Calu3 (cell line): Measurements from ENCODE around the gene TNFSF10. TPM values are rescaled to one million over a fixed set of nuclear protein-coding genes. Genes with fewer than 3 reads are reported as not detected.
"Not testable (repeated sequence)": the region's sequence is repeated elsewhere in the genome, so short reads cannot be mapped to it uniquely, and the experiment has no call there.

ENCODE experiments used
- Bru-seq: library from RNA; stranded (reverse); fragments of 400-500 nt; gene quantifications from one replicate; lab custom pipeline; 2021; lab: Mats Ljungman, UMichigan
- BruChase-seq, 2 experiments: library from RNA; stranded (reverse); fragments of 400-500 nt; gene quantifications; one replicate each; lab custom pipeline; 2021; lab: Mats Ljungman, UMichigan
- BruUV-seq: library from RNA; stranded (reverse); fragments of 400-500 nt; replicated peaks from 2 replicates; lab custom pipeline; 2021; lab: Mats Ljungman, UMichigan
- CTCF ChIA-PET: fragments of 300-600 bp; sonication (Branson Sonifier 250); formaldehyde crosslinking; loops from one replicate; lab custom pipeline; 2022; ENCODE audit warnings: antibody characterized with exemption; lab: Charles Lee
- DNase-seq: peaks from one replicate; pipeline ENCODE4 v3.0.0; 2022
- H3K27ac Mint-ChIP-seq: one replicate; pipeline ENCODE4 v1.8.0; 2022; ENCODE audit warnings: mixed read lengths; ENCODE audit not compliant: unreplicated experiment
- H3K27me3 Mint-ChIP-seq: one replicate; pipeline ENCODE4 v1.8.0; 2022; ENCODE audit warnings: mixed read lengths; ENCODE audit not compliant: unreplicated experiment
- H3K36me3 Mint-ChIP-seq: one replicate; pipeline ENCODE4 v1.8.0; 2022; ENCODE audit warnings: mild to moderate bottlenecking, moderate library complexity, mixed read lengths; ENCODE audit not compliant: insufficient read depth, unreplicated experiment
- H3K4me1 Mint-ChIP-seq: one replicate; pipeline ENCODE4 v1.8.0; 2022; ENCODE audit warnings: mild to moderate bottlenecking, low read depth, mixed read lengths; ENCODE audit not compliant: unreplicated experiment
- H3K4me3 Mint-ChIP-seq: one replicate; pipeline ENCODE4 v1.8.0; 2022; ENCODE audit warnings: mild to moderate bottlenecking, low read depth, moderate library complexity, mixed read lengths; ENCODE audit not compliant: unreplicated experiment
- H3K9me3 Mint-ChIP-seq: one replicate; pipeline ENCODE4 v1.8.0; 2022; ENCODE audit warnings: low read depth, mixed read lengths; ENCODE audit not compliant: unreplicated experiment
- intact Hi-C: fragments of 100-400 bp; cut with micrococcal nuclease; formaldehyde crosslinking; loops from one replicate; pipeline ENCODE4 v1.10.0; 2022; ENCODE audit not compliant: unreplicated experiment
- long read RNA-seq: library from polyadenylated mRNA; stranded (forward); transcript quantifications from one replicate; pipeline ENCODE4 v2.0.0, GENCODE V29; 2022
- total RNA-seq: library from RNA; stranded (reverse); gene quantifications from 2 replicates; pipeline ENCODE4 v1.2.3, GENCODE V29; 2022
- TF ChIP-seq, protein P1 (sequence below): fragments of 200-600 bp; IDR thresholded peaks from one replicate; pipeline ENCODE4 v1.8.0; 2022; ENCODE audit warnings: antibody characterized with exemption; ENCODE audit not compliant: unreplicated experiment

The TNFSF10 gene
- total RNA-seq (41.4 and 58.7 TPM in 2 replicates), Bru-seq, nascent RNA (percentile 93 among the genes with signal in this experiment), BruChase-seq, experiment 1, labeled RNA remaining after a 6-hour chase (percentile 78 among the genes with signal in this experiment), BruChase-seq, experiment 2, labeled RNA remaining after a 2-hour chase (percentile 83 among the genes with signal in this experiment)
- long read RNA-seq, transcript TNFSF10-201 (5 exons, 1,953 nt) = major isoform, 64 of 82 reads
- long read RNA-seq, partial matches to known transcripts = 1 of 82 reads
- long read RNA-seq, other reads (novel, unspliced or antisense) = 14 of 82 reads

DNA sequence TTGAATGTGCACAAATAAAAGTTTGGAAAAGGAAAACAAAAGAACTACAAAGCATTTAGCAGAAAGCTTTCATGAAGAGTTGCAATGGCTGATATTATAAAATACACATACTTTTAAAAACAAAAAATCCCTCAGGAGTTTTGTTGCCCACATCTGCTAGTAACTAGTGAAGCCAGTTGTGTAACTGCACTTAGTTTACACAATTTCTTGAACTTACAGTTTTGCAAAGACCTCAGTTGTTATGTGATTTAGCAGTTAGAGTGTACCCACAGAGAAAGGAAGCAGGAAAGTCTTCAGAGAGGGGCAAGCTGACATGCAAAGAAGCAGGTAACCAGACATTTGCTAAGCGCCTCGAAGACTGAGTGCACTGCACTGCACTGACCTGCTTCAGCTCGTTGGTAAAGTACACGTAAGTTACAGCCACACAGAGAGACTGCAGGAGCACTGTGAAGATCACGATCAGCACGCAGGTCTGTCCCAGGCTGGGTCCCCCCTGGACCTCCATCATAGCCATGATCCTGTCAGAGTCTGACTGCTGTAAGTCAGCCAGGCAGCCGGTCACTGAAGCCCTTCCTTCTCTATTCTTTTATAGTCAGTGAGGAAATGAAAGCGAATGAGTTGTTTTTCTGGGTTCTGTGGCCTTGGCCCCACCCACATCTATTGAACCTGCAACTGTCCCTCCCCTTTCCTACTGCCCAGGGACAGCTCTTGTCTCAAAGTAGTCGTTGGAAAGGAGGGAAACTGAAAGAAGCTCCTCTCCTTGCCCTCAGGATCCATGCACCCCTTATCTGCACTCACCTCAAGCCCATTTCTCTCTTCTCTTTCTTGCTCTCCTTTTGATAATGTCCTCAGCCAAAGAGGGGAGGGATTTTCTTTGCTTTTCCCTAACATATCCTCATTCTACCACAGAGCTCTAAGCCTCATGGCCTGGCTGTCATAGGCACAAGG, at the start of gene TNFSF10:
TSS of gene TNFSF10 (minus strand) at position 560 of the 948 bp plus-strand sequence. CDS start at position 514, 46 bp downstream.
- TSS peak; percentile 65 for BruUV-seq
- intact Hi-C loops = loop anchor here (1.0 to 2.0 kb wide), 2 partner anchors 37 to 72 kb away; no protein-coding TSS in a partner anchor
- Mint-ChIP-seq H3K4me1 (peaks cover 37% of the 10 kb centered on the region), H3K4me3 (peak within 1 kb of the TSS; percentile 76), H3K27ac (peak within 1 kb of the TSS; percentile 73), H3K9me3 (no peaks in the 10 kb centered on the region), H3K27me3 (no peaks in the 10 kb centered on the region), H3K36me3 (peaks cover 12% of the 10 kb centered on the region)
- DNase-seq = peak; percentile 82
- TF ChIP-seq, protein P1, sequence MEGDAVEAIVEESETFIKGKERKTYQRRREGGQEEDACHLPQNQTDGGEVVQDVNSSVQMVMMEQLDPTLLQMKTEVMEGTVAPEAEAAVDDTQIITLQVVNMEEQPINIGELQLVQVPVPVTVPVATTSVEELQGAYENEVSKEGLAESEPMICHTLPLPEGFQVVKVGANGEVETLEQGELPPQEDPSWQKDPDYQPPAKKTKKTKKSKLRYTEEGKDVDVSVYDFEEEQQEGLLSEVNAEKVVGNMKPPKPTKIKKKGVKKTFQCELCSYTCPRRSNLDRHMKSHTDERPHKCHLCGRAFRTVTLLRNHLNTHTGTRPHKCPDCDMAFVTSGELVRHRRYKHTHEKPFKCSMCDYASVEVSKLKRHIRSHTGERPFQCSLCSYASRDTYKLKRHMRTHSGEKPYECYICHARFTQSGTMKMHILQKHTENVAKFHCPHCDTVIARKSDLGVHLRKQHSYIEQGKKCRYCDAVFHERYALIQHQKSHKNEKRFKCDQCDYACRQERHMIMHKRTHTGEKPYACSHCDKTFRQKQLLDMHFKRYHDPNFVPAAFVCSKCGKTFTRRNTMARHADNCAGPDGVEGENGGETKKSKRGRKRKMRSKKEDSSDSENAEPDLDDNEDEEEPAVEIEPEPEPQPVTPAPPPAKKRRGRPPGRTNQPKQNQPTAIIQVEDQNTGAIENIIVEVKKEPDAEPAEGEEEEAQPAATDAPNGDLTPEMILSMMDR = no peak
- CTCF ChIA-PET = interaction anchor here (0.6 to 4.4 kb wide), 11 partner anchors 10 to 214 kb away, joined by 3 to 36 read pairs (median 5); no protein-coding TSS in a partner anchor

DNA sequence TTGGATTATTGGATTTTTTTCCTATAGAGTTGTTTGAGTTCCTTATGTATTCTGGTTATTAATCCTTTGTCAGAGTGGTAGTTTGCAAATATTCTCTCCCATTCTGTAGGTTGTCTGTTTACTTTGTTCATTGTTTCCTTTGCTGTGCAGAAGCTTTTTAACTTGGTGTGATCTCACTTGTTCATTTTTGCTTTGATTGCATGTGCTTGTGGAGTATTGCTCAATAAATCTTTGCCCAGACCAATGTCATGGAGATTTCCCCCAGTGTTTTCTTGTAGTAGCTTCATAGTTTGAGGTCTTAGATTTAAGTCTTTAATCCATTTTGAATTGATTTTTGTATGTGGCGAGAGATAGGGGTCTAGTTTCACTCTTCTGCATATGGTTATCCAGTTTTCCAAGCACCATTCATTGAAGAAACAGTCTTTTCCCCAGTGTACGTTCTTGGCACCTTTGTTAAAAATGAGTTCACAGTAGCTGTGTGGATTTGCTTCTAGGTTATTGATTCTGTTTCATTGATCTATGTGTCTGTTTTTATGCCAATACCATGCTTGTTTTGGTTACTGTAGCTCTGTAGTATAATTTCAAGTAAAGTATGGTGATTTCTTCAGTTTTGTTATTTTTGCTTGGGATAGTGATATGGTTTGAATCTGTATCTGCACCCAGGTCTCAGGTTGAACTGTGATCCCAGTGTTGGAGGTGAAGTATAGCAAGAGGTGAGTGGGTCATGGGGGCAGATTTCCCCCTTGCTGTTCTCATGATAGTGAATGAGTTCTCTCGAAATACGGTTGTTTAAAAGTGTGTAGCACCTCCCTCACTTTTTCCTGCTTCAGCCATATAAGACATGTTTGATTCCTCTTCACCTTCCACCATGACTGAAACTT, 46.1 kb upstream of the TNFSF10 start:
- H3K27me3 Mint-ChIP-seq = no peaks in the 10 kb centered on the region

DNA sequence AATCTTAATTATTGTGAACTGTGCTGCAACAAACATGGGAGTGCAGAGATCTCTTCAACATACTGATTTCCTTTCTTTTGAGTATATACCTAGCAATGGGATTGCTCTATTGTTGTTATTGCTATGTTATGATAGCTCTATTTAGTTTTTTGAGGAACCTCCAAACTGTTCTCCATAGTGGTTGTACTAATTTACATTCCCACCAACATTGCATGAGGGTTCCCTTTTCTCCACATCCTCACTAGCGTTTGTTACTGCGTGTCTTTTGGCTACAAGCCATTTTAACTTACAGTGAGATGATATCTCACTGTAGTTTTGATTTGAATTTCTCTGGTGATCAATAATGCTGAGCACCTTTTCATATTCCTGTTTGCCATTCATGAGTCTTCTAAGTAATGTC, 45.5 kb upstream of the TNFSF10 start:
- Mint-ChIP-seq H3K9me3 (peaks cover 6% of the 10 kb centered on the region), H3K4me1 (peaks cover 16% of the 10 kb centered on the region), H3K36me3 (no peaks in the 10 kb centered on the region), H3K4me3 (no peak overlapping the region), H3K27ac (no peak overlapping the region), H3K27me3 (no peaks in the 10 kb centered on the region)
- TF ChIP-seq, protein P1 = no peak
- DNase-seq = no peak
- intact Hi-C loops = no loop called here
- CTCF ChIA-PET = no interaction called here
- no TSS peak for BruUV-seq

More for the DNA sequence above, 46.1 kb upstream of the TNFSF10 start:
- TF ChIP-seq, protein P1 = no peak
- H3K4me3 Mint-ChIP-seq = no peak overlapping the region
- no peak overlapping the region for H3K27ac Mint-ChIP-seq
- no peak for DNase-seq
- no peaks in the 10 kb centered on the region for H3K36me3 Mint-ChIP-seq
- BruUV-seq = no TSS peak
- CTCF ChIA-PET = no interaction called here
- intact Hi-C loops = no loop called here
- peaks cover 6% of the 10 kb centered on the region for H3K9me3 Mint-ChIP-seq
- peaks cover 10% of the 10 kb centered on the region for H3K4me1 Mint-ChIP-seq

DNA sequence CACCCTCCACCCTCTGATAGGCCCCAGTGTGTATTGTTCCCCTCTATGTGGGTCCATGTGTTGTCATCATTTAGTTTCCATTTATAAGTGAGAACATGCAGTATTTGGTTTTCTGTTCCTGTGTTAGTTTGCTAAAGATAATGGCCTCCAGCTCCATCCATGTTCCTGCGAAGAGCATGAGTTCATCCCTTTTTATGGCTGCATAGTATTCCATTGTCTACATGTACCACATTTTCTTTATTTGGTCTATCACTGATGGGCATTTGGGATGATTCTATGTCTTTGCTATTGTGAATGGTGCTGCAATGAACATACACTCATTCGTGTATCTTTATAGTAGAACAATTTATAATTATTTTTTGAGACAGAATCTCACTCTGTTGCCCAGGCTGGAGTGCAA, 43.6 kb upstream of the TNFSF10 start:
- Mint-ChIP-seq H3K4me1 (peaks cover 35% of the 10 kb centered on the region), H3K36me3 (peaks cover 15% of the 10 kb centered on the region)
- H3K27ac Mint-ChIP-seq, H3K4me3 Mint-ChIP-seq, H3K9me3 Mint-ChIP-seq, intact Hi-C loops, H3K27me3 Mint-ChIP-seq, DNase-seq, BruUV-seq, CTCF ChIA-PET: not testable (repeated sequence)
